HG02884 (cell line): ENCODE data around the gene BMAL1.
"Not testable (repeated sequence)": the region's sequence is repeated elsewhere in the genome, so short reads cannot be mapped to it uniquely, and the experiment has no call there.

Experiments
- ATAC-seq: cut with Tn5 transposase; IDR thresholded peaks from one replicate; pipeline ENCODE4 v1.9.1; 2021; ENCODE audit warnings: mild to moderate bottlenecking, moderate library complexity; ENCODE audit not compliant: unreplicated experiment

Gene BMAL1

DNA sequence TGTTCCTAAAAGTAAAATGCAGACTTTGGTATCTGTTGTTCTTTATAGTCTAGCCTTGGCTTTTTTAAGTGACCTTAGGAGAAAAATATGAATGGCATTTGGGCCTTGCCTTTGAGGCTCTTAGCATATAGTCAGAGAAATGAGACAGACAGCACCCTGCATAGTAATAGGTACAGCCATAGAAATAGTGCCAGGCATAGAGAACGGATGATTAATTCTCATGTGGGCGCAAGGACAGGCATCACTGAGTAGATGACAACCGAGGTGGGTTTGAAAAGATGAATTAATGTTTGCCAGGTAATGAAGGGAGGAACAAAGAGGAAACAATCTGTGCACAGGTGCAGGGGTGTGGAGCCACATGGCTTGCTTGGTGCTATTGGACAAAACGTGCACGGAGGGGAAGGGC lies 90.5 kb downstream of the BMAL1 start:
- ATAC-seq, result no peak

GRCh38 chr11:13373216-13373615 lies 95.6 kb downstream of the BMAL1 start:
- no peak for ATAC-seq

GRCh38 chr11:13375798-13376197 lies 98.2 kb downstream of the BMAL1 start:
- ATAC-seq, result no peak

DNA sequence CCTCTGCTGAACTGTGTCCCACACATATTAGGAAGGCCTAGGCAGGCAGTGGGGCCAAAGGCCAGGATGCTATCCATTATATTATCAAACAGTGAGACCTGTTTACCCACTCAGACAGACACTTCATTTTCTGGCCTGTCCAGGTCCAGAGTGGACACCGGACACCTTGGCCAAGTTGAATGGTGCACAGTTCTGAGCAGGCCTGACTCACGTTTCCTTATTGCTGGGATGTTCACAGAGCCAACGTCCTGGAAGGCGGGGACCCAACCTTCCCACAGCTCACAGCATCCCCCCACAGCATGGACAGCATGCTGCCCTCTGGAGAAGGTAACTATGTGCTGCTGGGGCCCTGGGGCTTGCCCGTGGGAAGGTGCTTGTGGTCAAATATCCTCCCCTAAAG lies 98.8 kb downstream of the BMAL1 start:
- ATAC-seq, result no peak

GRCh38 chr11:13376838-13377237 lies 99.2 kb downstream of the BMAL1 start:
- no peak for ATAC-seq

DNA sequence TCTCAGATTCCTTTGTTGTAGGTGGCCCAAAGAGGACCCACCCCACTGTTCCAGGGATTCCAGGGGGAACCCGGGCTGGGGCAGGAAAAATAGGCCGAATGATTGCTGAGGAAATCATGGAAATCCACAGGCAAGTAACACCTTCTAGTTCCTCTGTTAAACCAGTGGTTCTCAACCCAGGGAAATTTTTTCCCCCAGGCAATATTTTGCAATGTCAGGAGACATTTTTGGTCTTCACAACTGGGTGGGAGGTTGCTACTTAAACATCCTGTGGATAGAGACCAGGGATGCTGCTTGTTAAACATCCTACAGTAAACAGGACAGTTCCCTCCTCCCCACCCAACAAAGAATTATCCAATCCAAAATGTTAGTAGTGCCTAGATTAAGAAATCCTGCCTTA lies 100.7 kb downstream of the BMAL1 start:
- no peak for ATAC-seq

DNA sequence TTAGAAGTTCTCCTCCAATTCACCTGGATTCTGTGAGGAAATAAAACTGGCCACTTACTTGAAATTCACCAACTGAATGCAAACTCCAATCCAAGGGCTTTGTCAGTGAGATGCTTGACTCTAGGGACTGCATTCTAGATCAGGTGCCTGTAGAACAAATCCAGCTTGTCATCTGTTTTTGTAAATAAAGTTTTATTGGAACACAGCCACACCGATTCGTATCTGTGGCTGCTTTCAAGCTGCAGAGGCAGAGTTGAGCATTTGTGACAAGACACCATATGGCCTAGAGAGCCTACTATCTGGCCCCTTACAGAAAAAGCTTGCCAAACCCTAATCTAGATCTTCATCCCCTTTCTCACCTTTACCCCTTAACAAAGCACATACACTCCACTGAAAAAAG lies 103.1 kb downstream of the BMAL1 start:
- no peak for ATAC-seq

DNA sequence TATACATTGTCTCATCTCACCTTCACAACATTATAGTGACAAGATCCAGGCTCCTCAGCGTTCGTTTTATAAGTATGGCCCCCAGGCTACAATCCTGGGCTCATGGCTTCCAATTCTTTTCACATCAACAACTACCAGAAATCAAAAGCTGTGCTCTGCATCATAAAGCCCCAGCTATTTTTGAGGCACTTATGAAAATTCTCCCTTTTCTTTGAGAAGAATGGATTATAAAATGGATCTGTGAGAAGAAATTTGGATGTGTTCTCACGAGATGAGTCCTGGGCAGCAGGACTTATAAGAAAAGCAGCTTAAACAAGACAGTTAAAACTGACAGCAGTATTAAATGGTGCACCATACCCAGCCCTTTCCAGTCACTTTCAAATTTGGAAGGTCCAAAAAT lies 105.2 kb downstream of the BMAL1 start:
- no peak for ATAC-seq

GRCh38 chr11:13384908-13385640 lies 107.5 kb downstream of the BMAL1 start:
- ATAC-seq, result no peak

GRCh38 chr11:13386567-13386966 lies 109.0 kb downstream of the BMAL1 start:
- ATAC-seq, result no peak

DNA sequence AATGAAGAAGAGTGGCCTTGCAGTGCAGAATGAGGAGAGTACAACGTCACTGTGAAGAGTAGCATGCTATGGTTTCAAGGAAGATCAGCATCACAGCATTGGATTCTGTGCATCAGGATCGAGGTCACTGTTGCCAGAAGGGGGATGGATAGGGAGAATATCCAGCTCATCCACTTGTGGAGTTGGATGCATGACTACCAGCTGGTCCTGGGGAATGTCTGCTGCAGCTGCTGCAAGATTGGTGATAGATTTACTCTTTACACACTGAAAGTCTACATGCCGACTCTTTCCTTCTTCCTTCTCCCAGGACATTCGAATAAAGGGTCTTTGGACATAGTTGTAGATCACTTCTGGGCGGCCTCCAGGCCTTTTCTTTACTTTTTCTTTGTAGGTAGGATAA lies 111.2 kb downstream of the BMAL1 start:
- ATAC-seq, result no peak

- no peak for ATAC-seq
These were observed 113.6 kb downstream of the BMAL1 start for GRCh38 chr11:13391217-13391616.

DNA sequence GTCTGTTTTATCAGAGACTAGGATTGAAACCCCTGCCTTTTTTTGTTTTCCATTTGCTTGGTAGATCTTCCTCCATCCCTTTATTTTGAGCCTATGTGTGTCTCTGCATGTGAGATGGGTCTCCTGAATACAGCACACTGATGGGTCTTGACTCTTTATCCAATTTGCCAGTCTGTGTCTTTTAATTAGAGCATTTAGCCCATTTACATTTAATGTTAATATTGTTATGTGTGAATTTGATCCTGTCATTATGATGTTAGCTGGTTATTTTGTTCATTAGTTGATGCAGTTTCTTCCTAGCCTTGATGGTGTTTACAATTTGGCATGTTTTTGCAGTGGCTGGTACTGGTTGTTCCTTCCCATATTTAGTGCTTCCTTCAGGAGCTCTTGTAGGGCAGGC lies 120.7 kb downstream of the BMAL1 start:
- ATAC-seq, result not testable (repeated sequence)

DNA sequence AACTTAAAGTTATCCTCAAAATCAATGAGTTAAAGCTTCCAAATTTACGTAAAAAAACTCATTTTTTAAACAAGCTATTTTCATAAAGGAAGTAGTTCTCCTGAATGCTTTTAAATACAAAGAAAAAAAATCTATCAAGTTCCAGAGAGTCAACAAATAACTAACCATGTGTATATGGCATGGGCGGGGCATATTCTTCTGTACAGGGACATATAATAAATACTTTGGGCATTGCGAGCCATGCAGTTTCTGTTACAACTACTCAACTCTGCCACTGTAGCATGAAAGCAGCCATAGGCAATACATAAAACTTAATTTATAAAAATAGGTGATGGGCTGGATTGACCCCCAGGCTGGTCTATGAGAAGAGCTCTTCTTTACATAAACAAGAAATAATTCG lies 127.6 kb downstream of the BMAL1 start:
- no peak for ATAC-seq

DNA sequence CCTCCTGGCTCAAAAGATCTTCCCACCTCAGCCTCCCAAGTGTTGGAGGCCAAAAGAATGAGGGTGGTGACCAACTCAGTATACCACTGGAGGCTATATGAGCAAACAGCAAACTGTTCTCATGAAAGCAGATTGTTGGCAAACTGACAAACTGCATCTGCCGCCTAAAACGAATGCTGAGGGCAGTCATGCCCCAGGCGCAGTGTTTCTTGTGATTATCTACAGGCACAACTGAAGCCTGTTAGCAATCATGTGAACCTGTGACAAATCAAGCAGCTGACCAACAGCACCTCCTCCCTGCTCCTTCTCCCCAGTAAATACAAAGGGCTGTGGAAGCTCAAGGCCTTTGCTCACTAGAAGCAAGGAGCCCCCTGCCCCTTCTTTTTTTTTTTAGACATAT lies 137.6 kb downstream of the BMAL1 start:
- no peak for ATAC-seq

- no peak for ATAC-seq
These were observed 144.0 kb downstream of the BMAL1 start for GRCh38 chr11:13421561-13421960.

DNA sequence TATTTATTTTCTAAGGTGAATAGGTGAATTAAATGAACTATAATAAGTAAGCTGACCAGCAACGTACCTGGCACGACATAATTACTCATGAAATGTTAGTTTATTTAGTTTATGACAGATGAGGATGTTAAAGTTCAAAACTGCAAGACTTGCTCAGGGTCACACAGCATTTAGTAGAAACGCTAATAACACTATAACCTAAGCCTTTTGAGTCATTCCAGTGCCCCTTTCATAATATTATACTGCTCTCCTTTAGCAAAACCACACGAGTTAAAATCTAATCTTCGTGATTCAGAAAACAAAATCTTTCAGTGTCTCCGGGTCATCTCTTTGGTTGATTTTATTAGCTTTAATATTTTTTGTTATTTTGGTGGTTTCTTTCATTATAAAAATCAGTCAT lies 145.8 kb downstream of the BMAL1 start:
- ATAC-seq, result no peak

GRCh38 chr11:13427440-13427839 lies 149.8 kb downstream of the BMAL1 start:
- ATAC-seq, result no peak

DNA sequence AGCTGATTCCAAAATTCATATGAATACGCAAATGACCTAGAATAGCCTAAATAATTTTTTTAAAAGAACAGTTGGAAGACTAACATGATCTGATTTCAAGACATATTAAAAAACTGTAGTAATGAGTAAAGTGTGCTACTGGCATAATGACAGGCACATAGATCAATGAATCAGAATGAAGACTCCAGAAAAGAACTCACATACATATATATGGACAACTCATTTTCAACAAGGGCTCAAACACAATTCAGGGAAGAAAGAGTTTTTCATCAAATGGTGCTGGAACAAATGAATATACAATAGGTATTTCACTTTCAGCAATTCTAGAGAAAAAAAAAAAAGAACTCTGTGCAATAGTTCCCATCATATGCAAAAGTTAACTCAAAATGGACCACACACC lies 151.7 kb downstream of the BMAL1 start:
- ATAC-seq, result no peak

- ATAC-seq, result no peak
These were observed 152.2 kb downstream of the BMAL1 start for GRCh38 chr11:13429836-13430235.

DNA sequence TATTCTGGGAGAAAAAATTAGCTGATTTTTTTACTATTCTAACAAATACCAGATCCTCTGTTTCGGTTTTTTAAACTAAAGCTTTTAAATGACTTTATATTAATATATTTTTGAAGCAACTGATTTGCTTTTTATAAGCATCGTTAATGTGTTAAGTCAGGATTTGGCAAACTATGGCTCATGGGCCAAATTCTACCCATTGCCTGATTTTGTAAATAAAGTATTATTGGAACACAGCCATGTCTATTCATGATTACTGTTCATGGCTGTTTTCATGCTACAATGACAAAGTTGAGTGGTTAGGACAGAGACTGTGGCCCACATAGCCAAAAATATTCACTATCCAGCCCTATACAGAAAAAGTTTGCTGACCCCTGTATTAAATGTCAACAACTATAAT lies 155.8 kb downstream of the BMAL1 start:
- no peak for ATAC-seq

GRCh38 chr11:13434247-13435205 lies 156.9 kb downstream of the BMAL1 start:
- no peak for ATAC-seq
